ENCODE measurements around the gene PHACTR3.

DNA sequence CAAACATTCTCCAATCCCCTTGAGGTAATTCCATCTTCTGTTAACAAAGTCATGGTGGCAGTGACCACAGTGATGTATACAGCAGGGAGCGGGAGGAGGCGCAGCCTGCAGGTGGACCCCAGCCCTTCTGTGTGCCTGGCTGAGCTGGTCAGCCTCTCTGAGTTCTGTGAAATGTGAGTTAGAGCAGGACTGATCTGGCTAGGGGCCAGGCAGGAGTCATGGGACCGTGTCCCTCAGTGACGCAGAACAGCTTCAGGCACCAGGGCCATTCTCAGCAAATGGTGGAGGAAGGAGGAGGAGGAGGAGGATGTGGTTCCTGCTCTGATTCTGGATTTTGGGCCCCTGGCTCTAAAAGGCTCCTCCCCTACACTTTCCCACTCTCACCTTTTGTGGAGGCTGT, 6.9 kb downstream of the PHACTR3 start:
- TF ChIP-seq, protein P1, sequence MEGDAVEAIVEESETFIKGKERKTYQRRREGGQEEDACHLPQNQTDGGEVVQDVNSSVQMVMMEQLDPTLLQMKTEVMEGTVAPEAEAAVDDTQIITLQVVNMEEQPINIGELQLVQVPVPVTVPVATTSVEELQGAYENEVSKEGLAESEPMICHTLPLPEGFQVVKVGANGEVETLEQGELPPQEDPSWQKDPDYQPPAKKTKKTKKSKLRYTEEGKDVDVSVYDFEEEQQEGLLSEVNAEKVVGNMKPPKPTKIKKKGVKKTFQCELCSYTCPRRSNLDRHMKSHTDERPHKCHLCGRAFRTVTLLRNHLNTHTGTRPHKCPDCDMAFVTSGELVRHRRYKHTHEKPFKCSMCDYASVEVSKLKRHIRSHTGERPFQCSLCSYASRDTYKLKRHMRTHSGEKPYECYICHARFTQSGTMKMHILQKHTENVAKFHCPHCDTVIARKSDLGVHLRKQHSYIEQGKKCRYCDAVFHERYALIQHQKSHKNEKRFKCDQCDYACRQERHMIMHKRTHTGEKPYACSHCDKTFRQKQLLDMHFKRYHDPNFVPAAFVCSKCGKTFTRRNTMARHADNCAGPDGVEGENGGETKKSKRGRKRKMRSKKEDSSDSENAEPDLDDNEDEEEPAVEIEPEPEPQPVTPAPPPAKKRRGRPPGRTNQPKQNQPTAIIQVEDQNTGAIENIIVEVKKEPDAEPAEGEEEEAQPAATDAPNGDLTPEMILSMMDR (conservative IDR thresholded peaks at IDR 0.05 in 1 of 2, IDR thresholded peaks at IDR 0.05 in 1 of 2; ENCODE audit: low read depth in 1 of 2, low read length in 2 of 2): no peak
- no peak for TF ChIP-seq EZH2 (IDR thresholded peaks at IDR 0.05; ENCODE audit: low read length, missing control alignments)
